HepG2 (cell line): ENCODE data around the gene ZFP1. TPM values are rescaled to one million over a fixed set of nuclear protein-coding genes. Genes with fewer than 3 reads are reported as not detected.
A peak's percentile ranks its signal among the peaks of the same experiment; 100 is the strongest.

ENCODE experiments used
- ARNT ChIP-seq: fragments of 450-650 bp; IDR thresholded peaks from 2 replicates; pipeline ENCODE4 v1.6.1; 2017
- CC2D1A ChIP-seq: sonication (generic); formaldehyde crosslinking; IDR thresholded peaks from 2 replicates; pipeline ENCODE4 v1.8.1; 2023; ENCODE audit warnings: mild to moderate bottlenecking, missing genetic modification reagents
- CREB1 ChIP-seq, 2 experiments: fragments of 450-650 bp in 1 of 2; IDR thresholded peaks; 2 replicates each; pipeline ENCODE4 v1.6.1; 2016 to 2017; ENCODE audit warnings: control low read depth in 1 of 2, mild to moderate bottlenecking in 1 of 2, missing compliant biosample characterization in 1 of 2, missing genetic modification characterization in 1 of 2
- DDIT3 ChIP-seq: sonication (generic); formaldehyde crosslinking; IDR thresholded peaks from 2 replicates; pipeline ENCODE4 v1.4.0; 2020; ENCODE audit warnings: mild to moderate bottlenecking, missing genetic modification reagents
- EZH2 ChIP-seq: conservative IDR thresholded peaks from 2 replicates; pipeline ENCODE4 v1.6.1; 2012; ENCODE audit warnings: mild to moderate bottlenecking, low read depth, low read length, moderate library complexity
- GATAD2A ChIP-seq: IDR thresholded peaks from 2 replicates; pipeline ENCODE4 v1.6.1; 2016
- HES4 ChIP-seq: sonication (generic); formaldehyde crosslinking; IDR thresholded peaks from 2 replicates; pipeline ENCODE4 v1.9.0; 2021; ENCODE audit warnings: mild to moderate bottlenecking, missing genetic modification reagents, borderline replicate concordance
- JARID2 ChIP-seq: sonication (generic); formaldehyde crosslinking; IDR thresholded peaks from 2 replicates; pipeline ENCODE4 v1.8.1; 2023; ENCODE audit warnings: missing genetic modification reagents, inconsistent platforms; ENCODE audit not compliant: insufficient replicate concordance
- LBX2 ChIP-seq: sonication (generic); formaldehyde crosslinking; IDR thresholded peaks from 2 replicates; pipeline ENCODE4 v1.5.0; 2020; ENCODE audit warnings: missing genetic modification reagents, mild to moderate bottlenecking, borderline replicate concordance
- NCOA2 ChIP-seq: sonication (generic); formaldehyde crosslinking; IDR thresholded peaks from 2 replicates; pipeline ENCODE4 v1.8.0; 2022; ENCODE audit warnings: inconsistent platforms
- NFATC3 ChIP-seq: sonication (generic); formaldehyde crosslinking; IDR thresholded peaks from 2 replicates; pipeline ENCODE4 v1.5.1; 2020; ENCODE audit warnings: mild to moderate bottlenecking, missing genetic modification reagents
- NFRKB ChIP-seq: fragments of 450-650 bp; IDR thresholded peaks from 2 replicates; pipeline ENCODE4 v1.6.1; 2017
- RBM22 ChIP-seq: fragments of 200-400 bp; formaldehyde crosslinking; optimal IDR thresholded peaks from 2 replicates; pipeline ENCODE3; 2017; ENCODE audit warnings: mild to moderate bottlenecking, low read length, moderate library complexity
- RFXAP ChIP-seq: sonication (generic); formaldehyde crosslinking; IDR thresholded peaks from 2 replicates; pipeline ENCODE4 v1.4.0; 2020; ENCODE audit warnings: missing genetic modification reagents, borderline replicate concordance
- SCMH1 ChIP-seq: sonication (generic); formaldehyde crosslinking; IDR thresholded peaks from 2 replicates; pipeline ENCODE4 v1.9.0; 2021; ENCODE audit warnings: missing genetic modification reagents, mild to moderate bottlenecking, borderline replicate concordance
- TOE1 ChIP-seq: sonication (generic); formaldehyde crosslinking; IDR thresholded peaks from 2 replicates; pipeline ENCODE4 v1.4.0; 2020; ENCODE audit warnings: mild to moderate bottlenecking, missing genetic modification reagents
- YY1 ChIP-seq: IDR thresholded peaks from 2 replicates; pipeline ENCODE4 v1.6.1; 2011; ENCODE audit warnings: low read length, low read depth, moderate library complexity, mild to moderate bottlenecking; ENCODE audit not compliant: insufficient read depth, insufficient replicate concordance
- ZBTB34 ChIP-seq: sonication (generic); formaldehyde crosslinking; IDR thresholded peaks from 2 replicates; pipeline ENCODE4 v1.8.0; 2022; ENCODE audit warnings: mild to moderate bottlenecking, missing genetic modification reagents
- ZKSCAN5 ChIP-seq: sonication (generic); formaldehyde crosslinking; IDR thresholded peaks from 2 replicates; pipeline ENCODE4 v1.5.1; 2020; ENCODE audit warnings: mild to moderate bottlenecking, missing genetic modification reagents
- ZNF121 ChIP-seq: sonication (generic); formaldehyde crosslinking; IDR thresholded peaks from 2 replicates; pipeline ENCODE4 v1.5.0; 2020; ENCODE audit warnings: mild to moderate bottlenecking, missing genetic modification reagents
- ZNF225 ChIP-seq: sonication (generic); formaldehyde crosslinking; IDR thresholded peaks from 2 replicates; pipeline ENCODE4 v1.4.0; 2020; ENCODE audit warnings: mild to moderate bottlenecking, missing genetic modification reagents
- ZNF256 ChIP-seq: sonication (generic); formaldehyde crosslinking; conservative IDR thresholded peaks from 2 replicates; pipeline ENCODE4 v1.4.0; 2020; ENCODE audit warnings: missing genetic modification reagents
- ZNF543 ChIP-seq: sonication (generic); formaldehyde crosslinking; IDR thresholded peaks from 2 replicates; pipeline ENCODE4 v1.4.0; 2020; ENCODE audit warnings: mild to moderate bottlenecking, missing genetic modification reagents
- ZNF558 ChIP-seq: sonication (generic); formaldehyde crosslinking; IDR thresholded peaks from 2 replicates; pipeline ENCODE4 v1.9.0; 2022; ENCODE audit warnings: mild to moderate bottlenecking, missing genetic modification reagents, borderline replicate concordance
- ZNF577 ChIP-seq: sonication (generic); formaldehyde crosslinking; IDR thresholded peaks from 2 replicates; pipeline ENCODE4 v1.4.0; 2020; ENCODE audit warnings: mild to moderate bottlenecking, low read depth, missing genetic modification reagents, borderline replicate concordance
- ZNF75D ChIP-seq: sonication (generic); formaldehyde crosslinking; IDR thresholded peaks from 2 replicates; pipeline ENCODE4 v1.8.1; 2023; ENCODE audit warnings: missing genetic modification reagents, mild to moderate bottlenecking, borderline replicate concordance
- ZNF83 ChIP-seq: sonication (generic); formaldehyde crosslinking; IDR thresholded peaks from 2 replicates; pipeline ENCODE4 v1.4.0; 2020; ENCODE audit warnings: missing genetic modification reagents, mild to moderate bottlenecking, borderline replicate concordance
- ZNF841 ChIP-seq: sonication (generic); formaldehyde crosslinking; IDR thresholded peaks from 2 replicates; pipeline ENCODE4 v1.8.1; 2023; ENCODE audit warnings: missing genetic modification reagents, borderline replicate concordance
- ZSCAN20 ChIP-seq: sonication (generic); formaldehyde crosslinking; IDR thresholded peaks from 2 replicates; pipeline ENCODE4 v1.4.0; 2020; ENCODE audit warnings: missing genetic modification reagents, mild to moderate bottlenecking, borderline replicate concordance
- polyA plus RNA-seq, 8 experiments: library from polyadenylated mRNA; depleted of rRNA in 3 of 8; stranded (reverse) in 7 of 8; unstranded in 1 of 8; fragments of >200 nt; fragmentation: Illumina TruSeq in 4 of 8; extraction: Trizol in 4 of 8; gene quantifications; 2 replicates each; pipeline versions ENCODE4 v1.2.1 to v1.2.3, GENCODE V29; 2011 to 2016; ENCODE audit warnings: low read depth in 4 of 8, missing spikeins in 1 of 8, mixed read lengths in 1 of 8; ENCODE audit not compliant: insufficient read depth in 1 of 8
- total RNA-seq, 5 experiments: library from RNA; depleted of rRNA; stranded (reverse); fragments of >200 nt; fragmentation: Illumina TruSeq; extraction: Trizol; gene quantifications; 2 replicates each; pipeline ENCODE4 v1.2.3, GENCODE V29; 2016; ENCODE audit warnings: low read depth in 1 of 5

The ZFP1 gene
- total and polyA plus RNA-seq, 2 of the 13 experiments (the other 11 are each of a cell fraction or from before 2014, with no cell fraction given): 8.3 to 14.0 TPM

GRCh38 chr16:75110637-75111513 lies 37.4 kb upstream of the ZFP1 start (continued):
- TF ChIP-seq JARID2 (no peak), ZBTB34 (CRISPR knock-in tag) (0 out of 2 replicates have a peak, but pooled peaks have one; percentile 30), GATAD2A (CRISPR knock-in tag) (peak; percentile 60), RFXAP (CRISPR knock-in tag) (0 out of 2 replicates have a peak, but pooled peaks have one; percentile 53), DDIT3 (CRISPR knock-in tag) (0 out of 2 replicates have a peak, but pooled peaks have one; percentile 12), YY1 (peak; percentile 48), ZNF558 (no peak), ZNF577 (CRISPR knock-in tag) (0 out of 2 replicates have a peak, but pooled peaks have one; percentile 45), ZNF841 (CRISPR knock-in tag) (no peak), LBX2 (CRISPR knock-in tag) (no peak; the same call in 1 of the 2 replicates), ZNF75D (no peak), ZNF256 (CRISPR knock-in tag) (peak; percentile 85; the same call in 1 of the 2 replicates), NFATC3 (CRISPR knock-in tag) (peak; percentile 83; the same call in 1 of the 2 replicates), RBM22 (no peak), HES4 (CRISPR knock-in tag) (no peak), NFRKB (no peak), TOE1 (CRISPR knock-in tag) (no peak), SCMH1 (no peak), CC2D1A (CRISPR knock-in tag) (no peak), ZNF121 (CRISPR knock-in tag) (0 out of 2 replicates have a peak, but pooled peaks have one; percentile 43), ZNF225 (CRISPR knock-in tag) (0 out of 2 replicates have a peak, but pooled peaks have one; percentile 43), CREB1 (IDR thresholded peaks at IDR 0.05) (no peak; the same call in 1 of the 2 replicates), CREB1 (CRISPR knock-in tag; IDR thresholded peaks at IDR 0.05) (no peak), EZH2 (no peak), ZSCAN20 (CRISPR knock-in tag) (no peak), ZNF543 (no peak; the same call in 1 of the 2 replicates), NCOA2 (CRISPR knock-in tag) (no peak; the same call in 1 of the 2 replicates), ZKSCAN5 (CRISPR knock-in tag) (peak; percentile 58; the same call in 1 of the 2 replicates), ARNT (no peak), ZNF83 (CRISPR knock-in tag) (no peak)
